ENCODE results near the gene OR2C1.
A peak's percentile ranks its signal among the peaks of the same experiment; 100 is the strongest.

OR2C1 gene

GRCh38 chr16:3317315-3317999, 38.2 kb upstream of the OR2C1 start (continued):
- TF ChIP-seq ZNF280C (tag by site-specific recombination; IDR thresholded peaks at IDR 0.05) (peak; percentile 72; the same call in 1 of the 2 replicates), ZNF274 (IDR thresholded peaks at IDR 0.05; ENCODE audit: low read length) (no peak), ZNF274 (tag by site-specific recombination; IDR thresholded peaks at IDR 0.05; ENCODE audit: borderline replicate concordance) (peak; percentile 58; the same call in 1 of the 2 replicates), ZNF426 (tag by site-specific recombination; IDR thresholded peaks at IDR 0.05) (no peak), ZBTB21 (tag by site-specific recombination; IDR thresholded peaks at IDR 0.05) (no peak), ZNF266 (tag by site-specific recombination; IDR thresholded peaks at IDR 0.05; ENCODE audit: low read depth) (no peak), ZNF223 (tag by site-specific recombination; IDR thresholded peaks at IDR 0.05) (no peak), ZNF510 (tag by site-specific recombination; IDR thresholded peaks at IDR 0.05; ENCODE audit: insufficient replicate concordance) (peak; percentile 18), ZNF112 (tag by site-specific recombination; IDR thresholded peaks at IDR 0.05) (no peak), ZNF529 (tag by site-specific recombination; IDR thresholded peaks at IDR 0.05; ENCODE audit: insufficient replicate concordance) (peak; percentile 78), ZNF155 (tag by site-specific recombination; IDR thresholded peaks at IDR 0.05) (no peak), ZNF571 (tag by site-specific recombination; IDR thresholded peaks at IDR 0.05) (no peak), ZNF239 (tag by site-specific recombination; IDR thresholded peaks at IDR 0.05) (no peak), ZEB2 (tag by site-specific recombination; IDR thresholded peaks at IDR 0.05) (no peak), ZNF157 (tag by site-specific recombination; IDR thresholded peaks at IDR 0.05) (no peak), ZNF670 (tag by site-specific recombination; IDR thresholded peaks at IDR 0.05; ENCODE audit: low read depth) (no peak), KLF9 (tag by site-specific recombination; IDR thresholded peaks at IDR 0.05; ENCODE audit: low read depth) (no peak), ZNF768 (tag by site-specific recombination; IDR thresholded peaks at IDR 0.05) (no peak), KLF7 (tag by site-specific recombination; IDR thresholded peaks at IDR 0.05; ENCODE audit: borderline replicate concordance) (no peak), ZNF398 (tag by site-specific recombination; IDR thresholded peaks at IDR 0.05) (no peak), ZNF148 (tag by site-specific recombination; IDR thresholded peaks at IDR 0.05; ENCODE audit: borderline replicate concordance) (no peak), PRDM1 (tag by site-specific recombination; IDR thresholded peaks at IDR 0.05) (no peak), ZNF791 (tag by site-specific recombination; IDR thresholded peaks at IDR 0.05) (no peak), ZNF184 (tag by site-specific recombination; IDR thresholded peaks at IDR 0.05) (no peak), ZNF76 (tag by site-specific recombination; IDR thresholded peaks at IDR 0.05; ENCODE audit: borderline replicate concordance, low read depth) (no peak), ZNF658 (tag by site-specific recombination; IDR thresholded peaks at IDR 0.05) (no peak), ZNF354C (tag by site-specific recombination; IDR thresholded peaks at IDR 0.05; ENCODE audit: borderline replicate concordance, low read depth) (no peak), ZBTB44 (tag by site-specific recombination; IDR thresholded peaks at IDR 0.05) (no peak), GLI4 (tag by site-specific recombination; IDR thresholded peaks at IDR 0.05) (no peak), ZNF24 (tag by site-specific recombination; IDR thresholded peaks at IDR 0.05) (no peak), SETDB1 (IDR thresholded peaks at IDR 0.05; ENCODE audit: insufficient read length, low read length) (peak; percentile 100), ZFP41 (tag by site-specific recombination; IDR thresholded peaks at IDR 0.05; ENCODE audit: borderline replicate concordance) (no peak), ZNF629 (tag by site-specific recombination; IDR thresholded peaks at IDR 0.05) (no peak), ZNF624 (tag by site-specific recombination; IDR thresholded peaks at IDR 0.05) (no peak)

All from HEK293 (cell line).